ENCODE results near the gene PRDM16. TPM values are rescaled to one million over a fixed set of nuclear protein-coding genes. Genes with fewer than 3 reads are reported as not detected.

Gene PRDM16
- total RNA-seq, 4 donors from 2014 or later, result 5.4 to 13.2 (median 7.7) TPM

DNA sequence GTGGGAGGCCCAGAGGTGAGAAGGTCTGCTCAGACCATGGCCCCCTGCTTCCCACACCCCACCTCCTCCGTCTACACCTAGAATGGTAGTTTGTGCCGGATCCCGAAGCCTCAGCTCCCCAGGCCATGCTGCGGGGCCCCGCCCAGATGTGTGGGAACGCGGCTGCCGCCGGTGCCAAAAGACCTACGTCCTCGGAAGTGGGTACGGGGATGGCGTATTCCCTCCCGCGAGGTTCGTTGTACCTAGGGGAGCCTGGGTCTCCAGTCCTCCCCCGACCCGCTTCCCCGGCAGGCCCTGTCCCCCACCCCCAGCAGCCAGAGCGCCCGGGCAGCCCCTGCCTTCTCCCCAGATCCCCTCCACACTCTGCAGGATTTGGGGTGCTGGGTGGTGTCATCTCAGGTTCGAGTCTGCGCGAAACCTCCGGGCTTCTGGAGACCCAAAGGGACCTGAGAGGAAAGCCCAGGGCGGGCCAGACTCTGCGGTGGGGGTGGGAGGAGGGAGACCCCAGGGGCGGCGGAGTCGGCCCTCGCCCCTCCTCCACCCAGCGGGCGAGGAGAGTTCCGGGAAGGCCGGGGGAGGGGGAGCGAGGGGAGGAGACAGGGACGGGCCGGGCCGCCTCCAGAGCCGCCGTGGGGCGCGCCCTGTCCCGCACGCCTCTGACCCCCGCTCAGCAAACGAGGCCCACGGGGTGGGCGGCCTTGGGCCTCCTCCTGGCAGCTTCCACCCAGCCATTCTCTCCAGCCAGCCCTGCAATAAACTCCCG is 6.2 kb upstream of the PRDM16 start:
- peaks cover 0 to 19% (median 0%) of the 10 kb centered on the region in 4 donors for H3K4me1 ChIP-seq
- H3K9me3 ChIP-seq, result no peaks in the 10 kb centered on the region
- no peak overlapping the region for H3K4me3 ChIP-seq
- no peaks in the 10 kb centered on the region for H3K36me3 ChIP-seq
- TF ChIP-seq CTCF (IDR thresholded peaks at IDR 0.05) (no peak), POLR2A (IDR thresholded peaks at IDR 0.05) (no peak)
- no peak overlapping the region for H3K27ac ChIP-seq
- peak in 1 of 3 donors; percentile 38 for DNase-seq
- H3K27me3 ChIP-seq, result peaks cover 0 to 55% of the 10 kb centered on the region in 2 donors

DNA sequence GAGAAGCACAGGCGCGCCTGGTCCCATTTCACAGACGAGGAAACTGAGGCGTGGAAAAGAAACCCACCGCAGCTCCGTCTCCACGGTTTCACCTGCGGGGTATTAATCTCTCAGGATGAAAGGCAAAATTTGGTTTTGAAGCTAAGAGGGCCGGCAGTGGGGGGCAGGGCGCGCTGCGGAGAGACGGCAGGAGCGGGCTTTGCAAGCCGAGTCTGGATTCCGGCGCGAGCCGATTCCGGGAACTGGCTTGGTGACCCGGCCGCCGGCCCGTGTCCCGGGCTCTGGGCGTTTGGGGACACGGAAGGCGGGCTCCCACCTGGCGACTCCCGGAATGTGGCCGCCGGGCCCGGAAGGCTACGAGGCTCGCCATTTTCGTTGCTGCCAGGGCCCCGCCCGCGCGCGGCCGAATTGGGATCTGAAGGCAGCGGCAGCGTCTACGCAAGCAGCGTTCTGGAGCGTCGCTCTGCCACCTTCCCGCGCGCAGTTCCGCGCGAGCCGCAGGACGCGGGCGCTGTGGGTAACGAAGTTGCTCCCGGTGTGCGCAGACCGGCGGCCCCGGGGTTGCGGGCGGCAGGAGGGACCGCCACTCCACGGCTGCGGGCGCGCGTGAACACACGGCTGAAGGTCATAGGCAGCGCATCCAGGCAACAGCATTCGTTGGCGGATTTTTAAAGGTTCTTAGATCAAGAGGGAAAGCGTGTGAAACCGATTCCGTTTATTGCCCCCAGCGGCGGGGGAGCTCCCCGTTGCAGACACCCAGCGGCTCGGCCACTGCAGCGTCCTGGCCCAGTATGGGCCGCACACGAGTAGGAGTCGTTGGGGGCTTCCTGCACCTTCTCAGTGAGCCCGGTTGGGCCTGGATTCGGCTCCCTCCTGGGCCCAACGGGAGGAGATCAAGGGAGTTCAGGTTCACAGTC is 5.4 kb upstream of the PRDM16 start:
- peak in 2 of 3 donors; percentile 35 to 47 for DNase-seq
- TF ChIP-seq POLR2A (IDR thresholded peaks at IDR 0.05) (no peak), CTCF (IDR thresholded peaks at IDR 0.05) (no peak)
- peaks cover 0 to 28% (median 4%) of the 10 kb centered on the region in 4 donors for H3K4me1 ChIP-seq
- H3K36me3 ChIP-seq, result no peaks in the 10 kb centered on the region
- H3K27ac ChIP-seq, result no peak overlapping the region
- peaks cover 0 to 61% of the 10 kb centered on the region in 2 donors for H3K27me3 ChIP-seq
- peak overlapping the region in 2 of 4 donors; percentile 21 to 28 for H3K4me3 ChIP-seq
- H3K9me3 ChIP-seq, result no peaks in the 10 kb centered on the region

GRCh38 chr1:3064296-3064850 is 4.6 kb upstream of the PRDM16 start:
- DNase-seq, result no peak
- Histone ChIP-seq H3K27me3 (peaks cover 0 to 61% of the 10 kb centered on the region in 2 donors), H3K4me3 (no peak overlapping the region), H3K36me3 (no peaks in the 10 kb centered on the region), H3K9me3 (no peaks in the 10 kb centered on the region), H3K4me1 (peaks cover 0 to 31% (median 6%) of the 10 kb centered on the region in 4 donors), H3K27ac (no peak overlapping the region)
- no peak for TF ChIP-seq POLR2A (IDR thresholded peaks at IDR 0.05)
- TF ChIP-seq CTCF (IDR thresholded peaks at IDR 0.05), result no peak

- Histone ChIP-seq H3K4me3 (no peak overlapping the region), H3K27me3 (peaks cover 0 to 61% of the 10 kb centered on the region in 2 donors), H3K4me1 (peaks cover 0 to 36% (median 8%) of the 10 kb centered on the region in 4 donors), H3K27ac (no peak overlapping the region), H3K36me3 (no peaks in the 10 kb centered on the region), H3K9me3 (no peaks in the 10 kb centered on the region)
- TF ChIP-seq CTCF (IDR thresholded peaks at IDR 0.05) (no peak), POLR2A (IDR thresholded peaks at IDR 0.05) (no peak)
- DNase-seq, result no peak
Observed at GRCh38 chr1:3064901-3065300, 4.1 kb upstream of the PRDM16 start.

GRCh38 chr1:3065396-3065795 is 3.6 kb upstream of the PRDM16 start:
- TF ChIP-seq POLR2A (IDR thresholded peaks at IDR 0.05) (no peak), CTCF (IDR thresholded peaks at IDR 0.05) (no peak)
- H3K27ac ChIP-seq, result no peak overlapping the region
- H3K4me3 ChIP-seq, result no peak overlapping the region
- H3K4me1 ChIP-seq, result peaks cover 0 to 36% (median 9%) of the 10 kb centered on the region in 4 donors
- peak in 1 of 3 donors; percentile 19 for DNase-seq
- no peaks in the 10 kb centered on the region for H3K36me3 ChIP-seq
- H3K27me3 ChIP-seq, result peaks cover 0 to 61% of the 10 kb centered on the region in 2 donors
- H3K9me3 ChIP-seq, result no peaks in the 10 kb centered on the region
